ENCODE results near the gene STRN4. TPM values are rescaled to one million over a fixed set of nuclear protein-coding genes. Genes with fewer than 3 reads are reported as not detected.

STRN4 gene
- total RNA-seq, 1 donor from 2014 or later: 111 TPM

DNA sequence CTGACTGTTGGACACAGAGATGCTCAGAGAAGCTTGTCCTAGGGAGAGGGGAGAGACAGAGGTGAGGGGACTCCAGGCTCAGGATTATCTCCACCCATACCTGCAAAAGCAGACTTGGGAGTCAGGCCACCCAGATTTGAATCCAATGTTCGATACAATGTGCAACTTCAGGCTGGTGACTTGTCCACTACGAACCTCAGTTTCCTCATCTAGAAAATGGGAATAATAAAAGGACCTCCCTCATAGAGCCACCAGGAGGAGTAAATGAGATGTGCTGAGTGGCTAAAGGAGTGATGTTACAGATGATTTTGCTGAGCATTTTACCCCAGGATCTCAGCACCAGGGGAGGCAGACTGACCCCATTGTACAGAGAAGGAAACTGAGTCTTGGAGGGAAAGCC is 54.3 kb downstream of the STRN4 start:
- no peak for DNase-seq (ENCODE audit: low read depth)
- Histone ChIP-seq H3K27me3 (ENCODE audit: control insufficient read depth, insufficient read depth, low read length) (no peaks in the 10 kb centered on the region), H3K36me3 (ENCODE audit: control insufficient read depth, insufficient read depth, low read length) (peaks cover 11% of the 10 kb centered on the region), H3K4me3 (ENCODE audit: low read depth, low read length) (no peak overlapping the region)
- TF ChIP-seq CTCF (IDR thresholded peaks at IDR 0.05; ENCODE audit: insufficient read depth, low read length, poor library complexity, severe bottlenecking): no peak

- Histone ChIP-seq H3K36me3 (ENCODE audit: control insufficient read depth, insufficient read depth, low read length) (peaks cover 10% of the 10 kb centered on the region), H3K27me3 (ENCODE audit: control insufficient read depth, insufficient read depth, low read length) (no peaks in the 10 kb centered on the region), H3K4me3 (ENCODE audit: low read depth, low read length) (no peak overlapping the region)
- no peak for DNase-seq (ENCODE audit: low read depth)
- no peak for TF ChIP-seq CTCF (IDR thresholded peaks at IDR 0.05; ENCODE audit: insufficient read depth, low read length, poor library complexity, severe bottlenecking)
These were observed 55.1 kb downstream of the STRN4 start for GRCh38 chr19:46691104-46691503.

GRCh38 chr19:46689358-46689757 is 56.9 kb downstream of the STRN4 start:
- Histone ChIP-seq H3K36me3 (ENCODE audit: control insufficient read depth, insufficient read depth, low read length) (peaks cover 10% of the 10 kb centered on the region), H3K4me3 (ENCODE audit: low read depth, low read length) (no peak overlapping the region), H3K27me3 (ENCODE audit: control insufficient read depth, insufficient read depth, low read length) (no peaks in the 10 kb centered on the region)
- no peak for DNase-seq (ENCODE audit: low read depth)
- no peak for TF ChIP-seq CTCF (IDR thresholded peaks at IDR 0.05; ENCODE audit: insufficient read depth, low read length, poor library complexity, severe bottlenecking)

- H3K27me3 ChIP-seq (ENCODE audit: control insufficient read depth, insufficient read depth, low read length): no peaks in the 10 kb centered on the region
- DNase-seq (ENCODE audit: low read depth): no peak
- TF ChIP-seq CTCF (IDR thresholded peaks at IDR 0.05; ENCODE audit: insufficient read depth, low read length, poor library complexity, severe bottlenecking): no peak
- no peak overlapping the region for H3K4me3 ChIP-seq (ENCODE audit: low read depth, low read length)
- peaks cover 10% of the 10 kb centered on the region for H3K36me3 ChIP-seq (ENCODE audit: control insufficient read depth, insufficient read depth, low read length)
These were observed 58.7 kb downstream of the STRN4 start for GRCh38 chr19:46687438-46688145.

- Histone ChIP-seq H3K4me3 (ENCODE audit: low read depth, low read length) (no peak overlapping the region), H3K36me3 (ENCODE audit: control insufficient read depth, insufficient read depth, low read length) (no peaks in the 10 kb centered on the region), H3K27me3 (ENCODE audit: control insufficient read depth, insufficient read depth, low read length) (no peaks in the 10 kb centered on the region)
- no peak for TF ChIP-seq CTCF (IDR thresholded peaks at IDR 0.05; ENCODE audit: insufficient read depth, low read length, poor library complexity, severe bottlenecking)
- DNase-seq (ENCODE audit: low read depth): no peak
These were observed 61.1 kb downstream of the STRN4 start for GRCh38 chr19:46685189-46685588.
